Neutrophil (primary cell): ENCODE data around the gene EDA.

Experiments used
- H3K27ac ChIP-seq: fragments of 200-600 bp; sonication (generic); 2 replicates; pipeline ENCODE4 v1.5.1; 2016; ENCODE audit warnings: mild to moderate bottlenecking, moderate library complexity
- H3K27me3 ChIP-seq: fragments of 200-600 bp; sonication (generic); 2 replicates; pipeline ENCODE4 v1.6.0; 2016; ENCODE audit warnings: mild to moderate bottlenecking
- H3K36me3 ChIP-seq: fragments of 200-600 bp; sonication (generic); 2 replicates; pipeline ENCODE4 v1.5.1; 2017
- H3K4me1 ChIP-seq, 2 experiments: fragments of 200-600 bp in 1 of 2; sonication (generic) in 1 of 2; 1 replicate in 1 of 2; 2 replicates in 1 of 2; pipeline versions ENCODE4 v1.5.1 to v1.6.1; 2013 to 2016; ENCODE audit warnings: low read depth in 1 of 2, low read length in 1 of 2, mild to moderate bottlenecking in 1 of 2, moderate library complexity in 1 of 2; ENCODE audit not compliant: control insufficient read depth in 1 of 2, insufficient read depth in 1 of 2
- H3K4me3 ChIP-seq, 2 experiments: fragments of 200-600 bp in 1 of 2; sonication (generic) in 1 of 2; 1 replicate in 1 of 2; 2 replicates in 1 of 2; pipeline ENCODE4 v1.5.1; 2013 to 2016; ENCODE audit warnings: low read depth in 1 of 2, low read length in 1 of 2, mild to moderate bottlenecking in 1 of 2, moderate library complexity in 1 of 2
- H3K9me3 ChIP-seq: fragments of 200-600 bp; sonication (generic); 2 replicates; pipeline ENCODE4 v1.5.1; 2016
- CTCF ChIP-seq: fragments of 200-600 bp; sonication (generic); IDR thresholded peaks from 2 replicates; pipeline ENCODE4 v1.5.1; 2016; ENCODE audit warnings: antibody characterized with exemption

EDA gene

GRCh38 chrX:70001708-70002341, 385.9 kb downstream of the EDA start:
- Histone ChIP-seq H3K9me3 (no peaks in the 10 kb centered on the region), H3K27me3 (no peaks in the 10 kb centered on the region), H3K27ac (no peak overlapping the region), H3K36me3 (no peaks in the 10 kb centered on the region), H3K4me3 (no peak overlapping the region), H3K4me1 (no peaks in the 10 kb centered on the region)
- no peak for TF ChIP-seq CTCF

GRCh38 chrX:70007946-70008345, 392.0 kb downstream of the EDA start:
- Histone ChIP-seq H3K27ac (no peak overlapping the region), H3K4me3 (no peak overlapping the region), H3K9me3 (no peaks in the 10 kb centered on the region), H3K4me1 (no peaks in the 10 kb centered on the region), H3K27me3 (no peaks in the 10 kb centered on the region), H3K36me3 (no peaks in the 10 kb centered on the region)
- TF ChIP-seq CTCF, result no peak

DNA sequence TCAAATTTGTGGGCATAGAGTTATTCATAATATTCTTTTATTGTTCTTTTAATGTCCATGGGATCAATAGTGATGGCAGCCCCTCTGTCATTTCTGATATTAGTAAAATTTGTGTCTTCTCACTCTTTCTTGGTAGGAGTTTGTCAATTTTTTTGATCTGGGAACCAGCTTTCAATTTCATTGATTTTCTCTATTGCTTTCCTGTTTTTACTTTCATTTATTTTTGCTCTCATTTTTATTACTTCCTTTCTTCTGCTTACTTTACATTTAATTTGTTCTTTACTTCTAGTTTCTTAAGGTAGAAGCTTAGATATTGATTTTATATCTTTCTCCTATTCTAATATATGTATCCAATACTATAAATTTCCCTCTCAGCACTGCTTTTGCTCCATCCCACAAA, 393.1 kb downstream of the EDA start:
- Histone ChIP-seq H3K9me3 (no peaks in the 10 kb centered on the region), H3K4me1 (no peaks in the 10 kb centered on the region), H3K27ac (no peak overlapping the region), H3K4me3 (no peak overlapping the region), H3K27me3 (no peaks in the 10 kb centered on the region), H3K36me3 (no peaks in the 10 kb centered on the region)
- TF ChIP-seq CTCF, result no peak

- no peak for TF ChIP-seq CTCF
- no peaks in the 10 kb centered on the region for H3K27me3 ChIP-seq
- no peak overlapping the region for H3K27ac ChIP-seq
Measured at GRCh38 chrX:70009970-70010369, 394.1 kb downstream of the EDA start.

GRCh38 chrX:70012756-70013155, 396.8 kb downstream of the EDA start:
- Histone ChIP-seq H3K9me3 (no peaks in the 10 kb centered on the region), H3K36me3 (no peaks in the 10 kb centered on the region), H3K27ac (no peak overlapping the region), H3K4me3 (no peak overlapping the region), H3K27me3 (no peaks in the 10 kb centered on the region), H3K4me1 (no peaks in the 10 kb centered on the region)
- TF ChIP-seq CTCF, result no peak

More at GRCh38 chrX:70009970-70010369, 394.1 kb downstream of the EDA start:
- Histone ChIP-seq H3K4me1 (no peaks in the 10 kb centered on the region), H3K9me3 (no peaks in the 10 kb centered on the region), H3K36me3 (no peaks in the 10 kb centered on the region), H3K4me3 (no peak overlapping the region)
